HepG2 (cell line): Measurements from ENCODE around the gene CDH23. TPM values are rescaled to one million over a fixed set of nuclear protein-coding genes. Genes with fewer than 3 reads are reported as not detected.

Experiments used
- ATAC-seq: fragments of 200-7000 bp; cut with Tn5 transposase; 3 replicates; pipeline ENCODE4 v1.9.1; 2020; ENCODE audit warnings: mild to moderate bottlenecking, moderate library complexity
- BruUV-seq: library from RNA; stranded (reverse); fragments of 400-500 nt; replicated peaks from 2 replicates; lab custom pipeline; 2021; lab: Mats Ljungman, UMichigan
- CTCF ChIA-PET: fragments of 300-600 bp; formaldehyde crosslinking; extraction: SDS; loops from one replicate; lab custom pipeline; 2021; ENCODE audit warnings: low total read pairs, inconsistent platforms, low intra/inter-chr PET ratio; lab: Yijun Ruan, JAX
- POLR2A ChIA-PET: fragments of 350-600 bp; sonication (Branson Sonifier 250); formaldehyde crosslinking; loops from one replicate; lab custom pipeline; 2020; ENCODE audit warnings: antibody characterized with exemption, inconsistent platforms; lab: Yijun Ruan, JAX
- DNase-seq: peaks from one replicate; pipeline ENCODE4 v3.0.0-alpha.2; 2015; ENCODE audit warnings: low spot score
- FAIRE-seq: peaks from 3 replicates; lab custom pipeline; 2011; peaks lifted over from hg19 to GRCh38; lab: Jason Lieb, UNC
- H2AFZ ChIP-seq: one replicate; pipeline ENCODE4 v1.6.1; 2011; ENCODE audit warnings: low read length, inconsistent platforms
- H3K27ac ChIP-seq: fragments of 300-600 bp; 3 replicates; pipeline ENCODE4 v1.8.0; 2011; ENCODE audit warnings: mixed run types, mild to moderate bottlenecking, mixed read lengths, low read length, inconsistent platforms; ENCODE audit not compliant: insufficient read depth; ENCODE audit errors: extremely low read length
- H3K27me3 ChIP-seq, 2 experiments: fragments of 200-600 bp in 1 of 2; 2 replicates in 1 of 2; 3 replicates in 1 of 2; pipeline versions ENCODE4 v1.6.0 to v1.8.0; 2011; ENCODE audit warnings: low read length in 2 of 2, mild to moderate bottlenecking in 2 of 2, moderate library complexity in 2 of 2, inconsistent platforms in 1 of 2; ENCODE audit not compliant: insufficient read depth in 2 of 2, control insufficient read depth in 1 of 2
- H3K36me3 ChIP-seq, 2 experiments: fragments of 200-600 bp in 1 of 2; replicated peaks in 1 of 2; 2 replicates in 1 of 2; 3 replicates in 1 of 2; pipeline versions ENCODE4 v1.5.1 to v1.8.0; 2011; ENCODE audit warnings: low read length in 2 of 2, inconsistent platforms in 1 of 2; ENCODE audit not compliant: insufficient read depth in 2 of 2, control insufficient read depth in 1 of 2
- H3K4me1 ChIP-seq: 2 replicates; pipeline ENCODE4 v1.5.1; 2012; ENCODE audit warnings: low read length, inconsistent platforms; ENCODE audit not compliant: insufficient read depth
- H3K4me2 ChIP-seq: 2 replicates; pipeline ENCODE4 v1.6.0; 2011; ENCODE audit warnings: low read depth, low read length, inconsistent platforms
- H3K4me3 ChIP-seq, 3 experiments: fragments of 200-600 bp in 1 of 3; sonication (generic), shearing (Covaris generic) in 1 of 3; replicated peaks in 1 of 3; 2 replicates each; pipeline ENCODE4 v1.5.1; 2011 to 2016; ENCODE audit warnings: low read length in 3 of 3, inconsistent platforms in 2 of 3, low read depth in 2 of 3, mild to moderate bottlenecking in 2 of 3, control low read depth in 1 of 3, mixed read lengths in 1 of 3; ENCODE audit not compliant: insufficient read depth in 1 of 3
- H3K79me2 ChIP-seq: one replicate; pipeline ENCODE4 v1.6.1; 2011; ENCODE audit warnings: low read length, inconsistent platforms; ENCODE audit not compliant: insufficient read depth
- H3K9ac ChIP-seq: 2 replicates; pipeline ENCODE4 v1.6.0; 2011; ENCODE audit warnings: mild to moderate bottlenecking, low read depth, low read length, inconsistent platforms; ENCODE audit not compliant: insufficient read depth
- H3K9me3 ChIP-seq: 2 replicates; pipeline ENCODE4 v1.5.1; 2012; ENCODE audit warnings: mild to moderate bottlenecking, low read length
- H4K20me1 ChIP-seq: 2 replicates; pipeline ENCODE4 v1.6.0; 2011; ENCODE audit warnings: inconsistent platforms, mild to moderate bottlenecking, low read length, moderate library complexity; ENCODE audit not compliant: insufficient read depth
- GMEB1 ChIP-seq: sonication (generic); formaldehyde crosslinking; IDR thresholded peaks from 2 replicates; pipeline ENCODE4 v1.5.1; 2020; ENCODE audit warnings: missing genetic modification reagents, mild to moderate bottlenecking, borderline replicate concordance
- HNRNPUL1 ChIP-seq: fragments of 200-400 bp; formaldehyde crosslinking; IDR thresholded peaks from 2 replicates; pipeline ENCODE4 v1.6.1; 2017; ENCODE audit warnings: low read depth, mild to moderate bottlenecking, low read length, moderate library complexity
- ISL2 ChIP-seq: sonication (generic); formaldehyde crosslinking; IDR thresholded peaks from 2 replicates; pipeline ENCODE4 v1.5.0; 2020; ENCODE audit warnings: missing genetic modification reagents
- MTF1 ChIP-seq: sonication (generic); formaldehyde crosslinking; IDR thresholded peaks from 2 replicates; pipeline ENCODE4 v1.5.0; 2020; ENCODE audit warnings: missing genetic modification reagents
- ZNF766 ChIP-seq: sonication (generic); formaldehyde crosslinking; IDR thresholded peaks from 2 replicates; pipeline ENCODE4 v1.5.0; 2020; ENCODE audit warnings: missing genetic modification reagents, borderline replicate concordance
- WGBS: methylation state at CpG from one replicate; pipeline ENCODE4 v1.1.6; 2017; ENCODE audit warnings: low lambda C conversion rate; 5-methylcytosine and 5-hydroxymethylcytosine counted together
- in situ Hi-C: cut with HindIII; loops from 2 replicates; pipeline ENCODE4 v1.10.0; 2017; ENCODE audit warnings: low pct_unique_long_range_greater_than_20kb; ENCODE audit not compliant: extremely low pct_ligation_motif_present
- intact Hi-C: fragments of 100-400 bp; cut with micrococcal nuclease; formaldehyde crosslinking; loops from one replicate; pipeline ENCODE4 v1.10.0; 2022; ENCODE audit not compliant: unreplicated experiment
- polyA plus RNA-seq, 8 experiments: library from polyadenylated mRNA; depleted of rRNA in 3 of 8; stranded (reverse) in 7 of 8; unstranded in 1 of 8; fragments of >200 nt; fragmentation: Illumina TruSeq in 4 of 8; extraction: Trizol in 4 of 8; gene quantifications; 2 replicates each; pipeline versions ENCODE4 v1.2.1 to v1.2.3, GENCODE V29; 2011 to 2016; ENCODE audit warnings: low read depth in 4 of 8, missing spikeins in 1 of 8, mixed read lengths in 1 of 8; ENCODE audit not compliant: insufficient read depth in 1 of 8
- total RNA-seq, 5 experiments: library from RNA; depleted of rRNA; stranded (reverse); fragments of >200 nt; fragmentation: Illumina TruSeq; extraction: Trizol; gene quantifications; 2 replicates each; pipeline ENCODE4 v1.2.3, GENCODE V29; 2016; ENCODE audit warnings: low read depth in 1 of 5

Gene CDH23
- total and polyA plus RNA-seq, 2 of the 13 experiments (the other 11 are each of a cell fraction or from before 2014, with no cell fraction given) = 0.13 TPM; not detected in 1

- WGBS = 25% methylated on average over 2 of the region's 2 CpGs
- CTCF ChIA-PET = no interaction called here
- no TSS peak for BruUV-seq
- TF ChIP-seq ISL2 (CRISPR knock-in tag) = no peak
- TF ChIP-seq MTF1 (CRISPR knock-in tag) = no peak
- no peak for TF ChIP-seq GMEB1 (CRISPR knock-in tag)
- TF ChIP-seq HNRNPUL1 = no peak
- TF ChIP-seq, all 625 proteins: peak for 0
- POLR2A ChIA-PET = interaction anchor here (0.6 kb wide), 1 partner anchor 139 kb away, joined by 3 read pairs; no protein-coding TSS in a partner anchor
- in situ Hi-C loops = no loop called here
- Histone ChIP-seq H3K4me3 (no peak overlapping the region), H3K9me3 (no peaks in the 10 kb centered on the region), H3K27ac (no peak overlapping the region), H2AFZ (no peak overlapping the region), H3K79me2 (no peaks in the 10 kb centered on the region), H3K36me3 (no peaks in the 10 kb centered on the region), H3K27me3 (peaks cover 6 to 61% of the 10 kb centered on the region in 2 experiments; a peak in 3 of 5 replicates), H4K20me1 (no peaks in the 10 kb centered on the region), H3K9ac (no peak overlapping the region), H3K4me2 (no peak overlapping the region), H3K4me1 (no peaks in the 10 kb centered on the region)
- FAIRE-seq (no peak), ATAC-seq (no peak), DNase-seq (no peak)
- intact Hi-C loops = no loop called here
Measured at GRCh38 chr10:71458387-71458786, 61.7 kb downstream of the CDH23 start.

- peaks cover 6 to 61% of the 10 kb centered on the region in 2 experiments; a peak in 3 of 5 replicates for H3K27me3 ChIP-seq
- H3K4me3 ChIP-seq = no peak overlapping the region
- TF ChIP-seq ZNF766 (CRISPR knock-in tag) = no peak
- intact Hi-C loops (no loop called here), in situ Hi-C loops (no loop called here)
- BruUV-seq = no TSS peak
- H3K4me1 ChIP-seq = no peaks in the 10 kb centered on the region
- H3K9ac ChIP-seq = no peak overlapping the region
- no peaks in the 10 kb centered on the region for H3K36me3 ChIP-seq
- POLR2A ChIA-PET = no interaction called here
- no peak for FAIRE-seq
- H3K9me3 ChIP-seq = no peaks in the 10 kb centered on the region
- H3K4me2 ChIP-seq = no peak overlapping the region
- no peak overlapping the region for H2AFZ ChIP-seq
- H3K27ac ChIP-seq = no peak overlapping the region
- 67% methylated on average over 2 of the region's 5 CpGs for WGBS
- H4K20me1 ChIP-seq = no peaks in the 10 kb centered on the region
- CTCF ChIA-PET = no interaction called here
- DNase-seq = no peak
- peak; percentile 55; the same call in 2 of the 3 replicates for ATAC-seq
- no peaks in the 10 kb centered on the region for H3K79me2 ChIP-seq
Measured at GRCh38 chr10:71459513-71459912, 62.8 kb downstream of the CDH23 start.
